Mononuclear cell (primary cell): Measurements from ENCODE around the gene RUNDC3A. TPM values are rescaled to one million over a fixed set of nuclear protein-coding genes. Genes with fewer than 3 reads are reported as not detected.

ENCODE experiments used
- H3K27me3 ChIP-seq: 2 replicates; pipeline ENCODE4 v1.6.0; 2011; ENCODE audit warnings: low read length, control low read depth; ENCODE audit not compliant: insufficient read depth
- H3K4me1 ChIP-seq: 2 replicates; pipeline ENCODE4 v1.5.1; 2011; ENCODE audit warnings: mild to moderate bottlenecking, low read length, control low read depth; ENCODE audit not compliant: insufficient read depth
- H3K4me3 ChIP-seq: 2 replicates; pipeline ENCODE4 v1.5.1; 2011; ENCODE audit warnings: mild to moderate bottlenecking, low read length, moderate library complexity
- H3K9me3 ChIP-seq: 2 replicates; pipeline ENCODE4 v1.5.1; 2011; ENCODE audit warnings: low read depth, mild to moderate bottlenecking, control low read depth, low read length
- total RNA-seq: library from RNA; depleted of rRNA; stranded (reverse); fragments of >200 nt; gene quantifications from one replicate; pipeline ENCODE4 v1.2.3, GENCODE V29; 2012

Gene RUNDC3A
- total RNA-seq, 1 donor: 0.10 TPM

- no peaks in the 10 kb centered on the region for H3K9me3 ChIP-seq
- H3K4me3 ChIP-seq: no peak overlapping the region
- no peaks in the 10 kb centered on the region for H3K27me3 ChIP-seq
- peaks cover 22% of the 10 kb centered on the region for H3K4me1 ChIP-seq
Observed at GRCh38 chr17:44277976-44278375, 30.4 kb upstream of the RUNDC3A start.

- Histone ChIP-seq H3K27me3 (no peaks in the 10 kb centered on the region), H3K4me1 (peaks cover 22% of the 10 kb centered on the region), H3K9me3 (no peaks in the 10 kb centered on the region), H3K4me3 (no peak overlapping the region)
Observed at GRCh38 chr17:44279346-44279665, 29.1 kb upstream of the RUNDC3A start.

GRCh38 chr17:44279666-44280391 lies 28.6 kb upstream of the RUNDC3A start:
- Histone ChIP-seq H3K27me3 (no peaks in the 10 kb centered on the region), H3K4me1 (peaks cover 22% of the 10 kb centered on the region), H3K9me3 (no peaks in the 10 kb centered on the region), H3K4me3 (no peak overlapping the region)

DNA sequence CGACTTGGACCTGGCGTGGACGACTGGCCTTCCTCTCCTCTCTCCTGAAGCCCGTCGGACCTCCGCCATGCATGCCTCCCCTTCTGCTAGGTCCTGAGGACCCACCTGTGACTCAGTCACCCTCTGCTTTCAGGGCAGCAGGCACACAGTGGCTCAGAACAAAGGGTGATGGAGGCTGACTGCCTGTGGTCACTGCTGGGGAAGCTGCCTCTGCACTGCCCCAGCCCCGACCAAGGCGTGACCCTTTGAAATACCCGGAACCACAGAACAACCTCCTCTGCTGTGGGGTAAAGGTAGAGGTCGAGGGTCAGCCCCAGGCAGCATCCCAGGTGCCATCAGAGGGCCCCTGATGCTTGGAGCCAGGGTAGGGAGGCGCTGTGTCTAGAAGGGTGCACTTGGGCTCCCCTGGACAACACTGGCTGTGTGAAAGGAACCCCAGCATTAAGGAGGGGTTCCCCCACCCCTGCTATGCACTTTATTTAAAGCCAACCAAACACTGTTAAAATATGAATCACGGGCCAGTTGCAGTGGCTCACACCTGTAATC lies 27.9 kb upstream of the RUNDC3A start:
- Histone ChIP-seq H3K9me3 (no peaks in the 10 kb centered on the region), H3K4me3 (no peak overlapping the region), H3K27me3 (no peaks in the 10 kb centered on the region), H3K4me1 (peaks cover 22% of the 10 kb centered on the region)

DNA sequence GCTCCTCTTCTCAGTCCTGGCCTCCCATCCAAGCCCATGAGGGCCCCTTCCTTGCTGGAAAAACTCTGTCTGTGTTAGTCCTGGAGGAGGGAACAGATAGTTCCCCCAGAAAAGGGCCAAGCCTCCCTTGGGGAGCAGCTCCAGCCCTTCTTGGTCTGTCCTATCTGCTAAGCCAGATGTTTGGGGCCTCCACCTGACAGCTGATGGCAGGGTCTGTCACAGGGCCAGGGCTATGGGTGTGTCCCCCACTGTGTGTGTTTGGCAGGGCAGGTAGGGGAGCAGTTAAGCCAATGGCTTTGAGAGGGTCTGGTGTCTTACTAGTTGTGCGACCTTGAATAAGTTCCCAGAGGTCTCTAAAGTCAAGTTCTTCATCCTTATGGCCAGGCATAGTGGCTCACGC lies 26.8 kb upstream of the RUNDC3A start:
- Histone ChIP-seq H3K9me3 (no peaks in the 10 kb centered on the region), H3K4me3 (no peak overlapping the region)

DNA sequence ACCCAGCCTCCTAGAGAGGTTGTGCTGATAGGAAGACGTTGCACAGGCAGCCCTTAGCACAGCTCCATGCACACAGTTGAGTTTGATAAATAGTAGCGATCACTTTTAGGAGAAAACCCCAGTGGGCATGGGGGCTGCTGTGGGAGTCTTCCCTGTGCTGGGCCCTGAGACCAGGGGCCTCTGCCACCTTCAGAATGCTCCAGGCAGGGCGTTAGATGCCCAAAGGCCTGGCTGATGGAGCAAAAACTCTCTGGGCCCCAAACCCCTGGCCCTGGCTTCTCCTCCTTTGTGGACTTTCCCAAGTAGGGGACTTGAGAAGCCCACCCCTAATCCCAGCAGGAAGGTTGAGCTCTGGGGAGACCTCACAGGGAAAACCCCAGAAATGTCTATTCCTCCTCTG lies 26.1 kb upstream of the RUNDC3A start:
- Histone ChIP-seq H3K4me3 (no peak overlapping the region), H3K9me3 (no peaks in the 10 kb centered on the region), H3K27me3 (no peaks in the 10 kb centered on the region), H3K4me1 (peaks cover 22% of the 10 kb centered on the region)

More for the DNA sequence above, 26.8 kb upstream of the RUNDC3A start:
- Histone ChIP-seq H3K4me1 (peaks cover 22% of the 10 kb centered on the region), H3K27me3 (no peaks in the 10 kb centered on the region)

DNA sequence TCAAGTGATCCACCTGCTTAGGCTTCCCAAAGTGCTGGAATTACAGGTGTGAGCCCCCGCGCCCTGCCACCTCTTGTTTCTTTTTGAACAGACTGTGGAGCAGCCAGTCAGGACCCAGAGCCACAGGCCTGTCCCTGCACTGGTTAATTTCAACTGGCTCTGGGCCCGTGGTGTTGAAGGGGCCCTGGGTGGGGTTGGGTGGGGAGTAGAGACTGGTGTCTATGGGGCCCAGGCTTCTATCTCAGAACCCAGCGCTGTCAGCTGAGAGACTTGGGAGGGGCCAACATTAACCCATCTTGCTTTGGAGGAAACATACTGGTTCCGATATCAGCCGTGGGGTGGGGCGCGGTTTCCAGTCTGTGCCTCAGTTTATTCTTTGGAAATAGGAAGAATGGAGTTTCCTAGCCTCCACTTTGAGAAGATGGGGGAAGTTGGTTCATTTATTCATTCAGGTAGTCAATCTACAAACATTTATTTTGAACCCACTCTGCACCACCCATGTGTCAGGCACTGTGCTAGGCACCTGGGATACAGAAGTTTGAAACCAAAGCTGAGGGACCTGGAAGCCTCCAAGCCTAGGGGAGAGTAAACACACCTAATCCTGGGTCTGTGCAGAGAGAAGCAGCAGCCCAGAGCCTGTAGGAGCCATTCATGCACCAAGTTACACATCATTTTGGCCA lies 24.9 kb upstream of the RUNDC3A start:
- no peak overlapping the region for H3K4me3 ChIP-seq
- H3K27me3 ChIP-seq: no peaks in the 10 kb centered on the region
- H3K4me1 ChIP-seq: peaks cover 22% of the 10 kb centered on the region
- no peaks in the 10 kb centered on the region for H3K9me3 ChIP-seq

DNA sequence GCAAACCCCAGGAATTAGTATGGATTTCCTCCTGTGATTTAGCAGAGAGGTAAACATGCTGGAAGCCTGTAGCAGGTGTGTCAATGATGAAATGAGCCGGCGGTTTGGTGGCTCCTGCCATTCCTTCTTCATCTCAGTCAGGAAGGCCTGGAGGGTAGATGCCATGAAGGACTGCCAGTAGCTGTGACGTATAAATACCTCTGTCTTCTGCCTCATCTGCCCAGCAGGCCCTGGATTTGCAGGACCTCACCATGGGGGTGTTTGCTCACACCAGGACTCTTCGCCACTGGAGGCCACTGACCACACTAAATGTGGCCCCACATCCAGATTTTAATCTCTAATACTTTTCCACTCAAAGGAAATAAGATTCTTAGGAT lies 24.4 kb upstream of the RUNDC3A start:
- H3K9me3 ChIP-seq: no peaks in the 10 kb centered on the region
- no peak overlapping the region for H3K4me3 ChIP-seq
- H3K4me1 ChIP-seq: peaks cover 18% of the 10 kb centered on the region
- no peaks in the 10 kb centered on the region for H3K27me3 ChIP-seq

GRCh38 chr17:44287651-44288050 lies 20.8 kb upstream of the RUNDC3A start:
- no peaks in the 10 kb centered on the region for H3K9me3 ChIP-seq
- no peaks in the 10 kb centered on the region for H3K4me1 ChIP-seq
- no peak overlapping the region for H3K4me3 ChIP-seq
- no peaks in the 10 kb centered on the region for H3K27me3 ChIP-seq

DNA sequence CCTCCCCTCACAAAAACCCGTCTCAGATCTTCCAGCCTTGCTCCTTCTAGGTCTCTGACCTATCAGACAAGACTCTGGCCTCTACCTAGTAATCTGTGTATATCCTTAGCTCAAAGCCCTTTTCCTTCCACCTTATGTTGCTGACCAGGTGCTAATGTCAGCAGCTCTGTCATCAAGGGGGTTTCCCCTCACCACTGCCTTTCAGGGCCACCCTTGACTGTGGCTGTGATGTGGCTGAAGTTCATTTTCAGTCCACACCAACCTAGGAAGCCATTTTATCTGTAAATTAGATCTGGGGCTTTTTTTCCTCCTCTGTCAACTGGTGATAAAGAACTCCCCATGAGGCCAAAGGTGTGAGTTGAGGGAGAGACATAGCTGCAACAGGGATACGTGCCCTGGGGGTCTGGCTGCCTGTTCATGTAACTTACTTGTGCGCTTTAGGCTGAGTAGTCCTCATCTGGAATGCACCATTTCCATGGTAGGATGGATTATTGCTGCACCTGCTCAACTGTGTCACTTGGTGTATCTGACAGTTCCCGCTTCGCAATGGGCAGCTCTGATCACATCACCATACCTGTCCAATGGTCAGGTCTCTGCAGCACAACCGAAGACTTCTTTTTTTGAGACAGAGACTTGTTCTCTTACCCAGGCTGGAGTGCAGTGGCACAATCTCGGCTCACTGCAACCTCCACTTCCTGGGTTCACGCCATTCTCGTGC lies 14.7 kb upstream of the RUNDC3A start:
- H3K27me3 ChIP-seq: no peaks in the 10 kb centered on the region
- no peak overlapping the region for H3K4me3 ChIP-seq

GRCh38 chr17:44297975-44298374 lies 10.4 kb upstream of the RUNDC3A start:
- Histone ChIP-seq H3K27me3 (no peaks in the 10 kb centered on the region), H3K4me3 (no peak overlapping the region), H3K4me1 (no peaks in the 10 kb centered on the region)

More for the DNA sequence above, 14.7 kb upstream of the RUNDC3A start:
- H3K4me1 ChIP-seq: no peaks in the 10 kb centered on the region
- H3K9me3 ChIP-seq: no peaks in the 10 kb centered on the region

GRCh38 chr17:44304651-44305050 lies 3.8 kb upstream of the RUNDC3A start:
- no peak overlapping the region for H3K4me3 ChIP-seq
- H3K27me3 ChIP-seq: peaks cover 18% of the 10 kb centered on the region
- H3K9me3 ChIP-seq: no peaks in the 10 kb centered on the region
- H3K4me1 ChIP-seq: peaks cover 12% of the 10 kb centered on the region

More at GRCh38 chr17:44297975-44298374, 10.4 kb upstream of the RUNDC3A start:
- H3K9me3 ChIP-seq: no peaks in the 10 kb centered on the region

GRCh38 chr17:44307387-44308186 lies 814 bp upstream of the RUNDC3A start:
- Histone ChIP-seq H3K4me1 (peaks cover 12% of the 10 kb centered on the region), H3K9me3 (no peaks in the 10 kb centered on the region), H3K27me3 (peaks cover 18% of the 10 kb centered on the region), H3K4me3 (no peak overlapping the region)

GRCh38 chr17:44308865-44309264 lies 464 bp downstream of the RUNDC3A start:
- Histone ChIP-seq H3K4me1 (peaks cover 12% of the 10 kb centered on the region), H3K27me3 (peaks cover 18% of the 10 kb centered on the region), H3K9me3 (no peaks in the 10 kb centered on the region), H3K4me3 (no peak overlapping the region)
